T47D (cell line): ENCODE results near the gene SZT2.
"Not testable (repeated sequence)": the region's sequence is repeated elsewhere in the genome, so short reads cannot be mapped to it uniquely, and the experiment has no call there.

Source experiments
- DNase-seq, 2 experiments: peaks; one replicate each; pipeline versions ENCODE4 v3.0.0 to v3.0.0-alpha.2; 2011 to 2012; ENCODE audit warnings: low read depth in 1 of 2, low spot score in 1 of 2
- JUND ChIP-seq: IDR thresholded peaks from 2 replicates; pipeline ENCODE4 v1.6.1; 2012; ENCODE audit warnings: low read depth
- in situ Hi-C: cut with HindIII; loops from 2 replicates; pipeline ENCODE4 v1.10.0; 2016; ENCODE audit warnings: low sequenced_read_pairs, low pct_unique_long_range_greater_than_20kb

Gene SZT2

GRCh38 chr1:43405876-43406234, 16.2 kb downstream of the SZT2 start:
- DNase-seq = no peak
- in situ Hi-C loops = no loop called here
- no peak for TF ChIP-seq JUND

GRCh38 chr1:43410571-43410970, 20.9 kb downstream of the SZT2 start:
- TF ChIP-seq JUND = no peak
- in situ Hi-C loops = no loop called here
- DNase-seq = no peak

DNA sequence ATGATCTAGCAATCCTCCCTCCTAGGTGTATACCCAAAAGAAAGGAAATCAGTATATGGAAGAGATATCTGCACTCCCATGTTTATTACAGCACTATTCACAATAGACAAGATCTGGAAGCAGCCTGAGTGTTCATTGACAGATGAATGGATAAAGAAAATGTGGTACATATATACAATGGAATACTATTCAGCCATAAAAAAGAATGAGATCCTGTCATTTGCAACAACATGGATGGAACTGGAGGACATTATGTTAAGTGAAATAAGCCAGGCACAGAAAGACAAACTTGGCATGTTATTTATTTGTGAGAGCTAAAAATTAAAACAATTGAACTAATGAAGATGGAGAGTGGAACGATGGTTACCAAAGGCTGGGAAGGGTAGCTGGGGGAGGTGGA, 23.7 kb downstream of the SZT2 start:
- DNase-seq = not testable (repeated sequence)

DNA sequence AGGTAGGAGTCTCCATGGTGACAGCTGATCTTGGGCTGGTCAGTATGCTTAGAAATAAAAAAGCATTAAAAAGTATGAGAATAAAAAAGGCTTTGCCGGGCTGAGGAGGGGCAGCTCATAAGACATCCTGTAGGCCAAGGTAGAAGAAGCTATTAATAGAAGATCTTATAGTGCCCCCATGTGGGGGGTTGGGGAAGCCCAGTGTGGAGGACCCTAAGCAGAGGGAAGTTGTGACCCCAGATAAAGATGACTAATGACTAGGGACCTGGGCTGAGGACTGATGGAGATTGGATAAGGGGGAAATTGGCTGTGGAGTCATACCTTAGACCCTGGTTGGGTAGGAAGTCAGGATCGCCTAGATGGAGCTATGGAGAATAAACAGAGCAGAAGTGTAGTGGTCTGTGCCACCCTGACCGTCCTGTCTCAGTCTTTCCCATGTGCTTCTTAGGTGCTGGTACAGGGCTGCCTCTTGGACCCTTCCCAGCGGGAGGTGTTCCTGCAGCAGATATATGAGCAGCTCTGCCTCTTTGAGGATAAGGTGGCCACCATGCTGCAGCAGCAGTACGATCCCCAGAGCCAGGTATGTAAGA, 25.0 kb downstream of the SZT2 start:
- no peak for TF ChIP-seq JUND
- in situ Hi-C loops = no loop called here
- peak in 1 of 2 experiments; percentile 50 for DNase-seq

More for the DNA sequence above, 23.7 kb downstream of the SZT2 start:
- in situ Hi-C loops = not testable (repeated sequence)

DNA sequence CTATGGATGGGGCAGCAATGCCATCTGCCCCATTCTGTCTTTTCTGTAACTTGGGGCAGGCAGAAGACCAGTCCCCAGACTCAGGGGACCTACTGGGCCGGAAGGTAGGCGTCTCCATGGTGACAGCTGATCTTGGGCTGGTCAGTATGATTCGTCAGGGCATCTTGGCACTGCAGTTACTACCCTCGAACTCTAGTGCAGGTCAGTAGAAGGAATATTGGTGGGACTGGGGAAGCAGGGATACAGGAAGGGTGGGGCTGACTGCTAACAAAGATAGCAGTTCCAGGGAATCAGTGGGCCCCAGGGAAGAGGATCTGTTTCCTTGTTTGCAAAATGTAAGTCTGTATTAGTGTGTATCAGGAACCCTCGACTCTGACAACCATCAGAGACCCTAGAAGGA, 26.2 kb downstream of the SZT2 start:
- in situ Hi-C loops = no loop called here
- DNase-seq = no peak
- no peak for TF ChIP-seq JUND

DNA sequence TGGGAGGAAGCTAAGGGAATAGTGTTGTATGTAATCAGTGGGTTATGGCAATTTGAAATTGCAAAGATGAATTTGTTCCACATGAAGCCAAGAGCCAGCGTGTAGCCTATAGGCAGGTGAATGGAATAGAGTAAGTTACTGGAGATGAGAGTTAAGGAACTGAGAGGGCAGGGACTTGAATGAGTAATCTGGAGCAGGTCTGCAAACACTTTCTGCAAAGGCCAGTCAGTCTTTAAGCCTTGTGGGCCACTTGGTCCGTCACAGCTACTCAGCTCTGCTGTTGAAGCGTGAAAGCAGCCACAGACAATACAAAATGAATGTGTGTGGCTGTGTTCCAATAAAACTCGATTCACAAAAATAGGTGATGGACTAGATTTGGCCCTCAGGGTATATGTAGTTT, 29.2 kb downstream of the SZT2 start:
- in situ Hi-C loops = no loop called here
- no peak for TF ChIP-seq JUND
- DNase-seq = no peak

GRCh38 chr1:43419627-43420425, 30.1 kb downstream of the SZT2 start:
- no peak for DNase-seq
- in situ Hi-C loops = no loop called here
- TF ChIP-seq JUND = no peak

- in situ Hi-C loops = no loop called here
- no peak for TF ChIP-seq JUND
- no peak for DNase-seq
Observed at GRCh38 chr1:43420874-43421273, 31.2 kb downstream of the SZT2 start.

DNA sequence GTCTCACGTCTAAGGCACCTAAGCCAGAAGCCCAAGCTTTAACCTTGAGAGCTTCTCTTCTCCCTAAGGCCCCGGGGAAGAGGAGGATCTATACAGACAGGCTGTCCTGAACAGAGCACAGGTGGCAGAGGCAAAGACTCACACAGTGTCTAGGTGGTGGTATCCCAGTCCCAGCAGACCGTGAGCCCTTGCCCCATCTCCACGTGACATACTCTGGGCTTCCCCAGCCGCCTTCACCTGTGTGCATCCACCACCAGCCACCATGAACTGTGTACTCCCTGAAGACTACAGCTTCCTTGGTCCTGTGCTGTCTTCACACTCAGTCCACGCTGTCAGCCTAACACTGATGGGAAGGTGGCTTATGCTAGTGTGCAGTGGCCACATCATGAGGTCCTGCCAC, 31.7 kb downstream of the SZT2 start:
- in situ Hi-C loops = no loop called here
- TF ChIP-seq JUND = no peak
- no peak for DNase-seq

DNA sequence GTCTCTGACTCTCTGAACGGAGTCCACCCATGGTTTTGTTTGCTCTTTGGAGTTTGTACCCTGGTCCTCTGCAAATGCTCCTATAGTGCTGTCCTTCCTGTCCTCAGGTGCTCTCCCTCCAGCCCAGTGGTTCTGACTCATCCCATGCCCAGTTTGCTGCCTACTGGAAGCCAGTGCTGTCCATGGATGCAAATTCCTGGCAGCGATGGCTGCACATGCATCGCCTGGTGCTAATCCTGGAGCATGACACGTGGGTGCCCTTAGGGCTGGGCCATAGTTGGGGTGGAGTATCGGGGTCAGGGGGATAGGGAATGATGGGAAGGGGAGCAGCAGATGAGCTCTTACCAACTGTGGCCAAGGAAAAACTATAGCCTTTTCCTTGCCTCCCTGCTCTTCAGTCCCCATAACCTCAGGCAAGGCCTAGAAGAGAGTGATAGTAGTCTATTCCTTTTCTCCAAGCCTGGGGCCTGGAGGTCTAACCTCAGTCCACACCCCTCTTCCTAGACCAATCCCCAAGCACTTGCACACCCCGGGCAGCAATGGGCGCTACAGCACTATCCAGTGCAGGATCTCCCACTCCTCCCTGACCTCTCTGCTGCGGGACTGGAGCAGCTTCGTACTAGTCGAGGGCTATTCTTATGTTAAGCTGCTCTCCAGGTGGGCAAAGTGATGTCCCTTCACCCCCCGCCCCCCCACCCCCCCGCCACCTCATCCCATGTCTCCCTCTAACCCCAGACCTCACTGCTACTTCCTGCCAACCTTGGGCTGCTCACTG, 32.5 kb downstream of the SZT2 start:
- in situ Hi-C loops = no loop called here
- no peak for TF ChIP-seq JUND
- no peak for DNase-seq

GRCh38 chr1:43422995-43423671, 33.4 kb downstream of the SZT2 start:
- DNase-seq = no peak
- no peak for TF ChIP-seq JUND
- in situ Hi-C loops = no loop called here

DNA sequence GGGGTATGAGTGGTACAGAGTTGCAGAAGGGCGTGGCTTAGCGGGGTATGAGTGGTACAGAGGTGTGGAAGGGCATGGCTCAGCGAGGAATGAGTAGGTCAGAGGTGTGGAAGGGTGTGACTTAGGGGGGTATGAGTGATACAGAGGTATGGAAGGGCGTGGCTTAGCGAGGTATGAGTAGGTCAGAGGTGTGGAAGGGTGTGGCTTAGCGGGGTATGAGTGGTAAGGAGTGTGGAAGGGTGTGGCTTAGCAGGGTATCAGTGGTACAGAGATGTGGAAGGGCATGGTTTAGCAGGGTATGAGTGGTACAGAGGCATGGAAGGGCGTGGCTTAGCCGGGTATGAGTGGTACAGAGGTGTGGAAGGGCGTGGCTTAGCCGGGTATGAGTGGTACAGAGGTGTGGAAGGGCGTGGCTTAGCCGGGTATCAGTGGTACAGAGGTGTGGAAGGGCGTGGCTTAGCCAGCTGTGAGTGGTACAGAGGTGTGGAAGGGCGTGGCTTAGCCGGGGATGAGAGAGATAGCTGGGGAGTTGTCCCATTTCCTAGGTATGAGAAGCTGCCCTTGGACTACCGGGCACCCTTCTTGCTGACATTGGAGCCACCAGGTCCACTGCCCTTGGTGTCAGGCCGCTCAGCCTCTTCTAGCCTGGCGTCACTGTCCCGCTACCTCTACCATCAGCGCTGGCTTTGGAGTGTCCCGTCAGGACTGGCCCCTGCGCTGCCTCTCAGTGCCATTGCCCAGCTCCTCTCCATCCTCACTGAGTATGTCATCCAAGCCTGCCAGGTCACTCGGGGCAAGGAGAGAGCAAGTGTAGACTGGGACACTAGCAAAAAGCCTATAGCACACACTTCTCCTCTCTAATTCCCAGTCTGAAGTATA, 34.2 kb downstream of the SZT2 start:
- no peak for TF ChIP-seq JUND
- no peak for DNase-seq
- in situ Hi-C loops = no loop called here
